GM21737 (cell line): Measurements from ENCODE around the gene RAB3B.
"Not testable (repeated sequence)": the region's sequence is repeated elsewhere in the genome, so short reads cannot be mapped to it uniquely, and the experiment has no call there.

Experiments
- ATAC-seq: cut with Tn5 transposase; IDR thresholded peaks from one replicate; pipeline ENCODE4 v1.9.1; 2021; ENCODE audit warnings: mild to moderate bottlenecking, moderate library complexity; ENCODE audit not compliant: unreplicated experiment

RAB3B gene

DNA sequence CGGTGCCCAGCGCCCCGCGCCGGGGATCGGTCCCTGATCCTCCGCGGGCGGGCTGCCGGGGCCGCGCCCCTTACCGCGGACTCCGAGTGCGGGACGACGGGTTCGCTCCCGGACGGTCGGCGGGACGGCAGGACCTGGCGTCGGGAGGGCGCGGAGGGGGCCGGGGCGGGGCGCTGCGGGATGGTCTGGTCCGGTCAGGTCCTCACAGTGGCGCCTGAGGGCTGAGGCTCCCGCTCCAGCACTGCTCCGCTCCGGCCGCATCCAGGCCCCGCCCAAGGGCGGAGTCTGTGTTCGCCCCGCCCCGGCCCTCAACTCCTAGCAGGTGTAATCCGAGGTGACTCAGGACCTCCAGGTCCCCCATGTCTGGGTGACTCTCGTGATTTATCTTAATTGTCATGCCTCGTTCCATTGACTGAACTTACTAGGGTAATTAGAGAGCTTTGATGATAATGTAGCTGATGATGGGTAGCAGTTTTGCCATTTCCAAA lies at the start of gene RAB3B:
Gene RAB3B, minus strand, starts transcription at position 223 of the 488 bp plus-strand sequence. CDS start 13,583 bp downstream, outside the sequence.
- peak; percentile 65 for ATAC-seq

DNA sequence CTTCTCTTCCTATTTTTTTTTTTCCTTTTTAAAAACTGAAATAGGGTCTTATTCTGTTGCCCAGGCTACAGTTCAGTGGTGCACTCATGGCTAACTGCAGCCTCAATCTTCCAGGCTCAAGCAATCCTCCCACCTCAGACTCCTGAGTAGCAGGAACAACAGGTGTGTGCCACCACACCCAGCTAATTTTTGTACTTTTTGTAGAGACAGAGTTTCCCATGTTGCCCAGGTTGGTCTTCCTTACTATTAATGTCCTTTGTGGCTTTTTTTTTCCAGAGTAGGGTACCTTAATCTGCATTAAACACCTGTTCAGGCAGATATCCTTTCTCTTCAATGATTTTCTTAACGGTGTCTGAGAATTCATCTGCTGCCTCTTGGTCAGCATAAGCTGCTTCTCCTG lies 47.4 kb upstream of the RAB3B start:
- no peak for ATAC-seq

- ATAC-seq = no peak
These were observed 46.9 kb upstream of the RAB3B start for GRCh38 chr1:52037402-52037814.

DNA sequence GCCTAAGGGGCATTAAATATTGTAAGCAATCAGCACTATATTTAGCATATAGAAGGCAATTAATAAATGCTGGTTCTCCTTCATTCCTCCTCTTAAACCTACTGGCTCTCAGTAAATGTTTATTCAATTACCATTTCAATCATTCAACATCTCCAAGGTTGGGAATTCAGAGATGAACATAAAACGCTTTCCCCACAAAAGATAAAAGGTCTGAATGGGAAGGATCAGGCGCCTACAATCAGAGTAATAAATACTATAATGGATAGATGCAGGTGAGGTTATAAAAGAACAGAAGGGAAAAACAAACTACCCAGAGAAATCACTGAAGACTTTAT lies 43.5 kb upstream of the RAB3B start:
- ATAC-seq = no peak

DNA sequence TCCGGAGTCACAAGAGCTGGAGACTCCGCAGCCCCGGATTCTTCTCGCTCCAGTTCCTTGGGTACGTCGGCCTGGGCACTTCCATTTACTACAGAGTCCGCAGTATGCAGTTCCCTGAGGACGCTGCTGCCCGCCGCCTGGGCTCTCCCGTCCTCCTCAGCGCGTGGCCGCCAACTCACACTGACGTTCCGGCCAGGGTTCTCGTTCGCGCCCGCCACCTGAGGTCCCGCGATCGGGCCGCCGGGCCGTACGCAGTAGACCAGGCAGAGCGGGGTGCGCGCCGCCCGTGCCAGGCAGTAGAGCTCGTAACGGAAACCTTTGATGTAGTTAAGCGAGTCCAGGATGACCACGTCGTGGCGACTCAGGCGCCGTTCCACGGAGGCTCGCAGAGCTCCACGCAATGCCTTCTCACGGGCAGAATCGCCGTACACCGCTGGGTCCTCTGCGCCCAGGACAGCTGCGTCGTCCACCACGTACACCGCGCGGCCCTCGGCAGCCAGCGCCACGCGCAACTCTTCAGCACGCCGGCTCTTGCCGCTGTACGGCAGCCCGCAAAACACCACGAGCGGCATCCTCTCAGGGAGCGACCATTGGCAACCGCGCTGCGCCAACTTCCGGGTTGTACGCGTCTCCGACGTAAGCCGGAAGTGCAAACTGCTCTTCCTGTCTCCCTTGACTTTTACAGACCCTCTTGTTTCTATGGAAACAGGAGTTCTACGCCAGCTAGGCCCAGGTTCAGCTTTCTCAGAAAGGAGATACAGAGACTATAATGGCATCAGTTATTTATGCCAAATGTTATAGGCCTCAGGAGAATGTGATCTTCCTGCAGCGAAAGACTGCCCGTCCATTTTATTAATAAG lies 42.9 kb upstream of the RAB3B start, which contains the start of gene KTI12:
Gene KTI12, minus strand, starts transcription at position 621 of the 860 bp plus-strand sequence. Its CDS starts 49 bp downstream, at position 572.
- peak; percentile 80 for ATAC-seq

DNA sequence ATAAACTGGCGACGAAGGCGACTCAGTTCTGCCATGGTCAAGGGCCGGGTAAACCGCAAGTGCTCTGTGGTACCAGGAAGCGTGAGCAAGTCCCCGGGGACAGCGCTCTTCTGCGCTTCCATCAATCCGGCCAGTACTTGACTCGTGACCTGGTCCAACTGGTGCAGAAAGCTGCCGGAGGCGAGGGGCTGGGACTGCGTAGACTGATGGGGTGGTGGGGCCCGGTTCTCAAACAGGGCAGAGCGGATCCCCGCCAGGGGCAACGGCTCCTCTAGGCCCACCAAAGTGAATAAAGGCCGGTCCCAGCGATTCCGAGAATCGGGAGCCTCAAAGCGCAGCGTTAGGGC lies 42.3 kb upstream of the RAB3B start:
- peak; percentile 34 for ATAC-seq

GRCh38 chr1:52032124-52032784 lies 41.8 kb upstream of the RAB3B start:
- peak; percentile 23 for ATAC-seq

- ATAC-seq = not testable (repeated sequence)
These were observed 38.3 kb upstream of the RAB3B start for GRCh38 chr1:52028839-52029238.

DNA sequence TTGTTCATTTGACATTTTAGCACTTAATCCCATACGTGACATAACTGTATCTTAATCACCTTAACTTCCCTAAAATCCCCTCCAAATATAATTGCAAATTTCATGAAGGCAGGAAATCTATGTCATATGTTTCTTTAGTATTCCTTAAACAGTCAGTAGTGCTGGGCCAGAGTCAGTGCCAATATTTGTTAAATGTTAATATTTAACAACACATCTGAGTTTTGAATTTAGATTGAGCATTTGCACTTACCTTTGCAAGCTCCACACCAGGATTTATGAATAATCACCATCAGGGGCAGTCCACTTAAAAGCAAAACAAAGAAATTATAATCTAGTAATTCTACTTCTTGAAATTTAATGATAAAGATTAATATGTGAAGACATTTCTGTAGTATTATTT lies 37.8 kb upstream of the RAB3B start:
- no peak for ATAC-seq

- ATAC-seq = no peak
These were observed 35.8 kb upstream of the RAB3B start for GRCh38 chr1:52026278-52026677.

- no peak for ATAC-seq
These were observed 31.6 kb upstream of the RAB3B start for GRCh38 chr1:52022133-52022532.

GRCh38 chr1:52008071-52008809 lies 17.7 kb upstream of the RAB3B start:
- ATAC-seq = no peak

DNA sequence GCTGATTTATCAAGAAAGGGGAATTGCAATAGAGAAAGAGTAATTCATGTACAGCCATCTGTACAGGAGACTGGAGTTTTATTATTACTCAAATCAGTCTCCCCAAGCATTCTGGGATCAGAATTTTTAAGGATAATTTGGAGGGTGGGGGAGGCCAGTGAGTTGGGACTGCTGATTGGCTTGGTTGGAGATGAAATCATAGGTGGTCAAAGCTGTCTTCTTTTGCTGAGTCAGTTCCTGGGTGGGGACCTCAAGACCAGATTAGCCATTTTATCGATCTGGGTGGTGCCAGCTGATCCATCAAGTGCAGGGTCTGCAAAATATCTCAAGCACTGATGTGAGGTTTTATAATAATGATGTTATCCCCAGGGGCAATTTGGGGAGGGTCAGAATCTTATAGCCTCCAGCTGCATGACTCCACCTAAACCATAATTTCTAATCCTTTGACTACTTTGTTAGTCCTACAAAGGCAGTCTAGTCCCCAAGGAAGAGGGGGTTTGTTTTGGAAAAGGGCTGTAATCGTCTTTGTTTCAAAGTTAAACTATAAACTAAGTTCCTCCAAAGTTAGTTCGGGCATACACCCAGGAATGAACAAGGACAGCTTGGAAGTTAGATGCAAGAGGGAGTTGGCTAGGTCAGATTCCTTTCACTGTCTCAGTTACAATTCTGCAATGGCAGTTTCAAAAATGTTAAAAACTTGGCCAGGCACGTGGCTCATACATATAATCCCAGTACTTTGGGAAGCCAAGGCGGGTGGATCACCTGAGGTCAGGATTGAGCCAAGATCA lies 16.9 kb upstream of the RAB3B start:
- ATAC-seq = no peak

DNA sequence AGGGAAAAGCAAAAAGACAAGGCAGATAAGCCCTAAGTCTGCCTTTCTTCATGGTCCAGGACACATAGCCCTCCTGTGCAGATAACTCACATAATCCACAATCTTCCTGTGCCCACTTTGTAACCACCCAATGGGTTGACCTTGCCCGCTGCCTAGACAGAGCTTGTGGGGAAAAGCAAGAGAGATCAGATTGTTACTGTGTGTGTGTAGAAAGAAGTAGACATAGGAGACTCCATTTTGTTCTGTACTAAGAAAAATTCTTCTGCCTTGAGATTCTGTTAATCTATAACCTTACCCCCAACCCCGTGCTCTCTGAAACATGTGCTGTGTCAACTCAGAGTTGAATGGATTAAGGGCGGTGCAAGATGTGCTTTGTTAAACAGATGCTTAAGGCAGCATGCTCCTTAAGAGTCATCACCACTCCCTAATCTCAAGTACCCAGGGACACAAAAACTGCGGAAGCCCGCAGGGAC lies 15.6 kb upstream of the RAB3B start:
- not testable (repeated sequence) for ATAC-seq

- ATAC-seq = not testable (repeated sequence)
These were observed 15.0 kb upstream of the RAB3B start for GRCh38 chr1:52005548-52005947.

DNA sequence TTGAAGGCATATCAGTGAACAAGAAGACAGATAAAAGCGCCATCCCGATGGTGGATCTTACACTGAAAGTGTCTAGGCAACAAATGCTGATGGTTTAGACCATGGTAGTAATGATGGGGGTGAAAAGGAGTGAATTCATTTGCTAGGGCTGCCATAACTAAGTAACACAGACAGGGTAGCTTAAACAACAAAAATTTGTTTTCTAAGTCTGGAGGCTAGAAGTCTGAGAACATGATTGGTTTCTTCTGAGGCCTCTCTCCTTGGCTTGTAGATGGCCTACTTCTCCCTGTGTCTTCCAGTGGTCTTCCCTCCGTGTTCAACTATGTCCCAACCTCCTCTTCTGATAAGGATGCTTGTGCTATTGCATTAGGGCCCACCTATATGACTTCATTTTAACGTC lies 13.4 kb upstream of the RAB3B start:
- ATAC-seq = no peak

- peak; percentile 86 for ATAC-seq
These were observed 11.8 kb upstream of the RAB3B start for GRCh38 chr1:52002038-52002917.

GRCh38 chr1:51998701-51999100 lies 8.2 kb upstream of the RAB3B start:
- no peak for ATAC-seq

- no peak for ATAC-seq
These were observed 7.5 kb upstream of the RAB3B start for GRCh38 chr1:51997974-51998382.
